GM12873 (cell line): ENCODE results near the gene KCNN4.

ENCODE experiments used
- CTCF ChIP-seq: IDR thresholded peaks from 2 replicates; pipeline ENCODE4 v1.5.1; 2012; ENCODE audit warnings: low read depth, mild to moderate bottlenecking, moderate library complexity, low read length, control low read depth; ENCODE audit not compliant: insufficient read depth; ENCODE audit errors: missing control alignments

KCNN4 gene

GRCh38 chr19:43790587-43790986 lies 9.8 kb upstream of the KCNN4 start:
- TF ChIP-seq CTCF, result no peak

- no peak for TF ChIP-seq CTCF
Observed at GRCh38 chr19:43789029-43789428, 8.3 kb upstream of the KCNN4 start.

- TF ChIP-seq CTCF, result no peak
Observed at GRCh38 chr19:43786665-43787064, 5.9 kb upstream of the KCNN4 start.

GRCh38 chr19:43784981-43785808 lies 4.4 kb upstream of the KCNN4 start:
- peak; percentile 100 for TF ChIP-seq CTCF

- TF ChIP-seq CTCF, result no peak
Observed at GRCh38 chr19:43784241-43784980, 3.6 kb upstream of the KCNN4 start.

GRCh38 chr19:43783636-43784035 lies 2.9 kb upstream of the KCNN4 start:
- TF ChIP-seq CTCF, result no peak

- no peak for TF ChIP-seq CTCF
Observed at GRCh38 chr19:43782689-43783231, 2.0 kb upstream of the KCNN4 start.
